SK-N-MC (cell line): Measurements from ENCODE around the gene AKR7A3.

Source experiments
- EZH2 ChIP-seq: fragments of 200-600 bp; sonication (generic); IDR thresholded peaks from one replicate; pipeline ENCODE4 v1.6.1; 2017; ENCODE audit warnings: antibody characterized with exemption
- FOXP2 ChIP-seq: optimal IDR thresholded peaks from 2 replicates; pipeline ENCODE3; 2011; ENCODE audit warnings: mild to moderate bottlenecking, moderate library complexity; ENCODE audit not compliant: insufficient read depth; ENCODE audit errors: extremely low read length, control extremely low read depth
- POLR2AphosphoS5 ChIP-seq: IDR thresholded peaks from 2 replicates; pipeline ENCODE4 v1.6.1; 2012; ENCODE audit warnings: mild to moderate bottlenecking, low read depth, low read length, borderline replicate concordance

GRCh38 chr1:19329611-19330010, 41.0 kb upstream of the AKR7A3 start:
- no peak for TF ChIP-seq POLR2AphosphoS5
- no peak for TF ChIP-seq EZH2
- no peak for TF ChIP-seq FOXP2
